Lower lobe of right lung (tissue), 2 donors: ENCODE measurements around the gene GRIK1. TPM values are rescaled to one million over a fixed set of nuclear protein-coding genes. Genes with fewer than 3 reads are reported as not detected.

Experiments
- ATAC-seq, 2 donors: fragments of 200-7000 bp; cut with Tn5 transposase; one replicate each; pipeline ENCODE4 v1.9.1; 2020 to 2022; ENCODE audit warnings: mild to moderate bottlenecking in 2 of 2, moderate library complexity in 2 of 2
- DNase-seq: peaks from one replicate; pipeline ENCODE4 v3.0.0-alpha.2; 2020
- H3K27ac ChIP-seq: fragments of 200-600 bp; one replicate; pipeline ENCODE4 v1.8.0; 2022
- H3K27me3 ChIP-seq: fragments of 200-600 bp; one replicate; pipeline ENCODE4 v1.8.0; 2022; ENCODE audit warnings: low read depth
- H3K36me3 ChIP-seq: fragments of 200-600 bp; one replicate; pipeline ENCODE4 v1.8.0; 2022; ENCODE audit warnings: mild to moderate bottlenecking
- H3K4me1 ChIP-seq: fragments of 200-600 bp; one replicate; pipeline ENCODE4 v1.8.0; 2022
- H3K4me3 ChIP-seq: fragments of 200-600 bp; one replicate; pipeline ENCODE4 v1.8.0; 2022; ENCODE audit warnings: mild to moderate bottlenecking
- H3K9me3 ChIP-seq: fragments of 200-600 bp; one replicate; pipeline ENCODE4 v1.8.0; 2022
- CTCF ChIP-seq: fragments of 200-600 bp; IDR thresholded peaks from one replicate; pipeline ENCODE4 v1.8.0; 2022; ENCODE audit warnings: antibody characterized with exemption, mild to moderate bottlenecking
- intact Hi-C: fragments of 100-400 bp; cut with DNase I; formaldehyde crosslinking; loops from one replicate; pipeline ENCODE4 v1.11.0; 2022
- total RNA-seq: library from RNA; stranded (reverse); fragmentation: NEBNext Ultra II Directional; extraction: Animal tissue kit (Norgen Biotek cat#: 25700); gene quantifications from one replicate; pipeline ENCODE4 v1.2.1, GENCODE V29; 2021
- donor health status: DM: no; HTN: yes; CAD: no; lungs with severe emphysema.

Gene GRIK1
- total RNA-seq, 1 donor from 2014 or later, result not detected

GRCh38 chr21:29892379-29892778 is 47.4 kb downstream of the GRIK1 start:
- Histone ChIP-seq H3K27ac (no peak overlapping the region), H3K27me3 (no peaks in the 10 kb centered on the region), H3K4me1 (no peaks in the 10 kb centered on the region), H3K36me3 (no peaks in the 10 kb centered on the region), H3K4me3 (no peak overlapping the region), H3K9me3 (no peaks in the 10 kb centered on the region)
- no peak for TF ChIP-seq CTCF
- no peak for ATAC-seq
- no peak for DNase-seq
- intact Hi-C loops, result no loop called here

GRCh38 chr21:29888437-29888836 is 51.4 kb downstream of the GRIK1 start:
- ATAC-seq, result no peak
- H3K27ac ChIP-seq, result no peak overlapping the region

GRCh38 chr21:29887313-29888009 is 52.3 kb downstream of the GRIK1 start:
- intact Hi-C loops, result no loop called here
- TF ChIP-seq CTCF, result no peak
- Histone ChIP-seq H3K27me3 (no peaks in the 10 kb centered on the region), H3K4me3 (no peak overlapping the region), H3K4me1 (no peaks in the 10 kb centered on the region), H3K27ac (no peak overlapping the region), H3K9me3 (no peaks in the 10 kb centered on the region), H3K36me3 (no peaks in the 10 kb centered on the region)
- ATAC-seq (no peak), DNase-seq (no peak)

More at GRCh38 chr21:29888437-29888836, 51.4 kb downstream of the GRIK1 start:
- Histone ChIP-seq H3K9me3 (no peaks in the 10 kb centered on the region), H3K4me3 (no peak overlapping the region), H3K36me3 (no peaks in the 10 kb centered on the region), H3K4me1 (no peaks in the 10 kb centered on the region), H3K27me3 (no peaks in the 10 kb centered on the region)
- no peak for DNase-seq
- intact Hi-C loops, result no loop called here
- TF ChIP-seq CTCF, result no peak

GRCh38 chr21:29885491-29885890 is 54.3 kb downstream of the GRIK1 start:
- no peak for ATAC-seq
- H3K9me3 ChIP-seq, result no peaks in the 10 kb centered on the region
- no peaks in the 10 kb centered on the region for H3K4me1 ChIP-seq
- H3K4me3 ChIP-seq, result no peak overlapping the region
- DNase-seq, result no peak
- H3K27me3 ChIP-seq, result no peaks in the 10 kb centered on the region
- TF ChIP-seq CTCF, result no peak
- H3K27ac ChIP-seq, result no peak overlapping the region
- intact Hi-C loops, result no loop called here
- no peaks in the 10 kb centered on the region for H3K36me3 ChIP-seq

- Histone ChIP-seq H3K27ac (no peak overlapping the region), H3K27me3 (no peaks in the 10 kb centered on the region), H3K4me1 (no peaks in the 10 kb centered on the region), H3K4me3 (no peak overlapping the region), H3K36me3 (no peaks in the 10 kb centered on the region), H3K9me3 (no peaks in the 10 kb centered on the region)
- DNase-seq, result no peak
- no peak for TF ChIP-seq CTCF
- ATAC-seq, result no peak
- intact Hi-C loops, result no loop called here
Observed at GRCh38 chr21:29875873-29876272, 63.9 kb downstream of the GRIK1 start.
